Activated naive CD8-positive, alpha-beta T cell treated with anti-CD3 and anti-CD28 coated beads for 36 hours (primary cell): ENCODE results near the gene AP3S1. TPM values are rescaled to one million over a fixed set of nuclear protein-coding genes. Genes with fewer than 3 reads are reported as not detected.

ENCODE experiments used
- DNase-seq: peaks from one replicate; pipeline ENCODE4 v3.0.0; 2021
- H3K27ac Mint-ChIP-seq: one replicate; pipeline ENCODE4 v1.8.0; 2022; ENCODE audit warnings: mild to moderate bottlenecking, moderate library complexity, mixed read lengths
- H3K27me3 Mint-ChIP-seq: one replicate; pipeline ENCODE4 v1.8.0; 2022; ENCODE audit warnings: mild to moderate bottlenecking, mixed read lengths
- H3K36me3 Mint-ChIP-seq: one replicate; pipeline ENCODE4 v1.8.0; 2021; ENCODE audit warnings: mild to moderate bottlenecking, mixed read lengths
- H3K4me1 Mint-ChIP-seq: one replicate; pipeline ENCODE4 v1.8.0; 2021; ENCODE audit warnings: mixed read lengths
- H3K4me3 Mint-ChIP-seq: one replicate; pipeline ENCODE4 v1.8.0; 2022; ENCODE audit warnings: mild to moderate bottlenecking, moderate library complexity, mixed read lengths
- H3K9me3 Mint-ChIP-seq: one replicate; pipeline ENCODE4 v1.8.0; 2022; ENCODE audit warnings: mixed read lengths
- total RNA-seq, 2 experiments: library from RNA; stranded (reverse); gene quantifications; one replicate each; pipeline ENCODE4 v1.2.3, GENCODE V29; 2021

The AP3S1 gene
- total RNA-seq, 2 experiments from 2014 or later: 91.7 to 96.8 TPM

DNA sequence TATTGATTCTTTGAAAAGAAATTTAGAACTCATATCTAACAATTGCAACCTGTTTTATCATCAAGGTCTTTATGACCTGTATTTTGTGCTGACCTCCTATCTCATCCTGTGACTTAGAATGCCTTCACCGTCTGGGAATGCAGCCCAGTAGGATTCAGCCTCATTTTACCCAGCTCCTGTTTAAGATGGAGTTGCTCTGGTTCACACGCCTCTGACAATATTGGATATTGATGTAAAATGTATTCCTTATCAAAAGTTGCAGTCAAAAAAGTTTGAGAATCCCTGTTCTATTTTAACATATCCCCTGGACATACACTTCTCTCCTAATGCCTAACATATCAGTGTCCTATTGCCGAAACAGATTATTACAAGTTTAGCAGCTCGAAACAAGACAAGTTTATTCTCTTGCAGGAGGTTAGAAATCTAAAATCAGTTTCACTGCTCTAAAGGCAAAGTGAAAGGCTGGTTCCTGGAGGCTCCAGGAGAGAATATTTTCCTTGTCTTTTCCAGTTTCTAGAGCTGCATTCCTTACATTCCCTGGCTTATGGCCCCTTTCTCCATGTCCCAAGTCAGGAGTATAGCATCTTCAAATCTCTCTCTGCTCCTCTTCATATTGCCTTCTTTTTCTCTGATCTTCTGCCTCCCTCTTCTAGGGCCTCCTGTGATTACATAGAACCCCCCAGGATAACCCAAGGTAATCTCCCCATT is 89.0 kb downstream of the AP3S1 start:
- no peak overlapping the region for H3K4me3 Mint-ChIP-seq
- H3K9me3 Mint-ChIP-seq: no peaks in the 10 kb centered on the region
- DNase-seq: no peak
- no peaks in the 10 kb centered on the region for H3K27me3 Mint-ChIP-seq
- H3K36me3 Mint-ChIP-seq: no peaks in the 10 kb centered on the region
- H3K27ac Mint-ChIP-seq: no peak overlapping the region
- H3K4me1 Mint-ChIP-seq: no peaks in the 10 kb centered on the region

GRCh38 chr5:115932991-115933390 is 91.3 kb downstream of the AP3S1 start:
- H3K27me3 Mint-ChIP-seq: no peaks in the 10 kb centered on the region
- no peaks in the 10 kb centered on the region for H3K36me3 Mint-ChIP-seq
- H3K4me1 Mint-ChIP-seq: no peaks in the 10 kb centered on the region
- H3K4me3 Mint-ChIP-seq: no peak overlapping the region
- DNase-seq: no peak
- H3K27ac Mint-ChIP-seq: no peak overlapping the region
- no peaks in the 10 kb centered on the region for H3K9me3 Mint-ChIP-seq

DNA sequence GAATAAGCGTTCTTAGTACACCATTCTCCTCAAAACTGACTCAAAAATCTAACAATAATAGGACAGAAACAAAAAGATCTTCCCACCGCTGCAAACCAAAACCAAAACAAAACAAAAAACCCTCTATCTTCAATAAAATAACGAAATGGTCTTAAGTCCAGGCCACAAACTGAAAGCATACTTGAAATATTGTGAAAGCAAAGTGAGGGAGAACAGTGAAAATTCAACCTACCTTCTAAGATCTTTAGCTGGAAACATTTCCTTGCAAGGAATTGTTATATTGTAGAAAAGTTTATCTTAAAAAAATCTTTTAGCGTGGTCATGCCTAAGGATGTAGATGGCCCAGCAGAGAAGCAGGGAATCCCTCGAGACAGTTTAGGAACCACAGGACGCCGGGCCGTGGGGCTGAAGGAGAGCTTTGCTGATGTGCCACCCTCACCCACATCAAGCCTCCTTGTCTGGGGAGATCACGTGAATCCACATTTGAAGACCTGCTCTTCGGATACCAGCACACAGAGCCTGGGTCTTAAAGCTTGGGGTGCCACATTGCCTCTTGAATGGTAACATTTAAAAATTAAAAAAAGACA is 92.7 kb downstream of the AP3S1 start:
- H3K27me3 Mint-ChIP-seq: no peaks in the 10 kb centered on the region
- no peaks in the 10 kb centered on the region for H3K36me3 Mint-ChIP-seq
- no peaks in the 10 kb centered on the region for H3K4me1 Mint-ChIP-seq
- H3K4me3 Mint-ChIP-seq: no peak overlapping the region
- no peak for DNase-seq
- H3K27ac Mint-ChIP-seq: no peak overlapping the region
- no peaks in the 10 kb centered on the region for H3K9me3 Mint-ChIP-seq

DNA sequence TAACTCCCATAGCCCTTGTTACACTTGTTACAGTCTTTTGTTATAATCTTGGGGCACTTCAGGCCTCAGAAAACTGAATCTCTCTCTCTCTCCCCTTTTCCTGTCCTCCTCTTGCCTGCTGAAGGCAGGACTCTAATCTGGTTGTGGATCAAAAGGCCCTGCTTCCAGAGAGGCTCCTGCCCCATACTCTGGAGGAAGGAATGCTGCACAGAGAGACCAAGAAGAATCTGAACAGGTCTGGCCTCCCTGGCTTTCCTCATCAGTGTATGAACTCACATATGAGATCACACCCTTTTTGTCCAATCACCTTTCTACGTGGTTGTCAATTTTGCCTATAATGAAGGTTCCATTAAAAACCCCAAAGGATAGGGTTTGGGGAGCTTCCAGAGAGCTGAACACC is 94.3 kb downstream of the AP3S1 start:
- DNase-seq: no peak
- H3K9me3 Mint-ChIP-seq: no peaks in the 10 kb centered on the region
- H3K4me1 Mint-ChIP-seq: no peaks in the 10 kb centered on the region
- H3K4me3 Mint-ChIP-seq: no peak overlapping the region
- no peak overlapping the region for H3K27ac Mint-ChIP-seq
- H3K27me3 Mint-ChIP-seq: peaks cover 1% of the 10 kb centered on the region
- no peaks in the 10 kb centered on the region for H3K36me3 Mint-ChIP-seq

GRCh38 chr5:115939059-115939458 is 97.3 kb downstream of the AP3S1 start:
- no peak overlapping the region for H3K4me3 Mint-ChIP-seq
- H3K27me3 Mint-ChIP-seq: peaks cover 5% of the 10 kb centered on the region
- no peaks in the 10 kb centered on the region for H3K4me1 Mint-ChIP-seq
- no peaks in the 10 kb centered on the region for H3K36me3 Mint-ChIP-seq
- no peak for DNase-seq
- H3K27ac Mint-ChIP-seq: no peak overlapping the region
- H3K9me3 Mint-ChIP-seq: peaks cover 2% of the 10 kb centered on the region

DNA sequence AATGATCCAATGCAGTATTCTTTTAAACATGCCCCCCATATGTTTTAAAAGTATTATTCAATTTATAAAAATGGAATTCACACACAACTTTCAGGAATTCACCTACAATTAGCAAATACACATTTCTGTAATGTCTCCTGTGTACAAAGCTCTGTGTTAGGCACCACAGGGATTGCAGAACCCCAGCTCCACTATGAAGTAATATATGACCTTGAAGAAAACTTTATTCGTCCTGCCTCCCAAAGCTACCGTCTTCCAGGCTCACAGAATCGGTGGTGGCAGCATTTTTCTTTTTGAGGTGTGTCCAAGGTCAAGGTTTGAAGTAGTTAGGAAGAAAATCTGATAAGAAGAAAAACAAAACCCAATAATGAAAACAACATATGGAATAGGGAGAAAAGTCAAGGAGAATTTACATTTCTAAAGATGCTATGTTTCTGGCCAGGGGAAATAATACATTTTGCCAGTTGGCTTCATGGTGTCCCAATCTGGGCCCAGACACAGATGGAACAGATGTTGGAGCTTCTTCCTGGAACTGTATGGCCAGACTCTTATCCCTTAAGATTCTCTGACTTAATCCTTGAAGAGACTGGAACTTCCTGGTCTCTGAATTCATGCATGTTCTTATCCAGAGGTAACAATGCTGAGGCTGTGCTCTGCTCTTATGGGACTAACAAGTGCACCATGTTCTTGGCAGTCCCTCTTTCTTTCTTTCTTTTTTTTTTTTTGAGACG is 98.5 kb downstream of the AP3S1 start:
- Mint-ChIP-seq H3K27me3 (peaks cover 5% of the 10 kb centered on the region), H3K4me1 (no peaks in the 10 kb centered on the region), H3K27ac (no peak overlapping the region), H3K4me3 (no peak overlapping the region), H3K9me3 (peaks cover 2% of the 10 kb centered on the region), H3K36me3 (no peaks in the 10 kb centered on the region)
- no peak for DNase-seq

- Mint-ChIP-seq H3K36me3 (no peaks in the 10 kb centered on the region), H3K27me3 (peaks cover 5% of the 10 kb centered on the region), H3K27ac (no peak overlapping the region), H3K4me3 (no peak overlapping the region), H3K9me3 (peaks cover 2% of the 10 kb centered on the region), H3K4me1 (no peaks in the 10 kb centered on the region)
- DNase-seq: no peak
These were observed 99.4 kb downstream of the AP3S1 start for GRCh38 chr5:115941051-115941675.

DNA sequence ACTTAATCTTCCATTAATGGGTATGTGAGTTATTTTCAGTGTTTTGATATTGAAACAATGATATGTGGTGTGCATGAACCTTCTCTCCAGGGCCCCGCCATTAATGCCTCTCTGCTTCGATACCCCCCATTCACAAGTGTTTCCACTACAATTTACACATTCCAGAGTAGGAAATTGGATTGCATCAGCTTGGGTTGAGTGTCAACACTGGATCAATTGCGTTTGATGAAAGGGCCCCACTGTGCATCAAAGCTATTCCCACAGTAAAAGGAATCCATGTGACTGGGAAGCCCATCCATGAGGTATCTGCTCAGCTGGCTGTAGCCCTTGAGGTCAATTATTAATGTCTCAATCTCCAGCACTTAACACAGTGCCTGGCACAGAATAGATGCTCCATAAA is 102.8 kb downstream of the AP3S1 start:
- no peak overlapping the region for H3K27ac Mint-ChIP-seq
- H3K9me3 Mint-ChIP-seq: peaks cover 2% of the 10 kb centered on the region
- peaks cover 5% of the 10 kb centered on the region for H3K27me3 Mint-ChIP-seq
- H3K4me3 Mint-ChIP-seq: no peak overlapping the region
- no peaks in the 10 kb centered on the region for H3K4me1 Mint-ChIP-seq
- H3K36me3 Mint-ChIP-seq: no peaks in the 10 kb centered on the region
- DNase-seq: no peak

- H3K27ac Mint-ChIP-seq: no peak overlapping the region
- DNase-seq: no peak
- H3K27me3 Mint-ChIP-seq: peaks cover 3% of the 10 kb centered on the region
- peaks cover 2% of the 10 kb centered on the region for H3K9me3 Mint-ChIP-seq
- no peaks in the 10 kb centered on the region for H3K4me1 Mint-ChIP-seq
- no peaks in the 10 kb centered on the region for H3K36me3 Mint-ChIP-seq
- H3K4me3 Mint-ChIP-seq: no peak overlapping the region
These were observed 104.9 kb downstream of the AP3S1 start for GRCh38 chr5:115946655-115947054.

GRCh38 chr5:115947260-115947659 is 105.5 kb downstream of the AP3S1 start:
- Mint-ChIP-seq H3K27me3 (peaks cover 3% of the 10 kb centered on the region), H3K9me3 (peaks cover 1% of the 10 kb centered on the region), H3K4me3 (no peak overlapping the region)

DNA sequence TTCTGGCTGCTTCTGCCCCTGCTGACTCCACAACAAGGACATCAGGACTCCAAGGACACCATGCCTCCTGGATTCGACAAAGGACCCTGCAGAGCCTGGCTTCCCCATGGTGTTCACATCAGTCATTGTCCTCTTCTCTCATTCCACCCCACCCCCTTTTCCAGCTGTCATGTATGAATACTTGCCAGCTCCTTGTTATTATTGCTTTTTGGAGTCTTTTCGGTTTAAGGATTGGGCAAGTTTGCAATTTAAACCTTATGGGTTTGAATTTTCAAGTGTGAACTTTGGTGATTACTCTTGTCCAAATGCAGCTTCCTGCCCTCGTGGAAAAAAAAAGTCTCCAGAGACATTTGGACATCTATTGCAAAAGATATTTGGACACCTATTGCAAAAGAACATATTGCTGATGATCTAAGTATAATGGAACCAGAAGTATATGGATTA is 106.4 kb downstream of the AP3S1 start:
- Mint-ChIP-seq H3K27me3 (peaks cover 3% of the 10 kb centered on the region), H3K36me3 (no peaks in the 10 kb centered on the region), H3K27ac (no peak overlapping the region), H3K9me3 (no peaks in the 10 kb centered on the region), H3K4me3 (no peak overlapping the region), H3K4me1 (no peaks in the 10 kb centered on the region)
- no peak for DNase-seq

More at GRCh38 chr5:115947260-115947659, 105.5 kb downstream of the AP3S1 start:
- no peaks in the 10 kb centered on the region for H3K36me3 Mint-ChIP-seq
- no peak for DNase-seq
- no peaks in the 10 kb centered on the region for H3K4me1 Mint-ChIP-seq
- no peak overlapping the region for H3K27ac Mint-ChIP-seq

DNA sequence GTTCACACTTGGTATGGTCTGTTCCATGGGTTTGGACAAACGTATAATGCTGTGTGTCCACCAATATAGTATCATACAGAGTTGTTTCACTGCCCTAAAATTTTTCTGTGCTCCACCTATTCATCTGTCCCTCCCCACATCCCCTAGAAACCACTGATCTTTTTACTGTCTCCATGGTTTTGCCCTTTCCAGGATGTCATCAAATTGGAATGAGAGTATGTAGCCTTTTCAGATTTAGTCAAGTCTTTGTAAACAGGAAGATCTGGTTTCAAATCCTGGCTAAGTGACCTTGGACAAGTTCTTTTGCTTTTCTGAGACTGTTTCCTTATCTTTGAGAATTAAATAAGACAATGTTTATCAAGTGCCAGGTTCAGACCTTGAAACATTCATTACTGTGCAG is 107.4 kb downstream of the AP3S1 start:
- H3K9me3 Mint-ChIP-seq: no peaks in the 10 kb centered on the region
- peaks cover 11% of the 10 kb centered on the region for H3K27me3 Mint-ChIP-seq
- no peaks in the 10 kb centered on the region for H3K4me1 Mint-ChIP-seq
- no peak overlapping the region for H3K4me3 Mint-ChIP-seq
- H3K27ac Mint-ChIP-seq: no peak overlapping the region
- H3K36me3 Mint-ChIP-seq: no peaks in the 10 kb centered on the region
- no peak for DNase-seq

DNA sequence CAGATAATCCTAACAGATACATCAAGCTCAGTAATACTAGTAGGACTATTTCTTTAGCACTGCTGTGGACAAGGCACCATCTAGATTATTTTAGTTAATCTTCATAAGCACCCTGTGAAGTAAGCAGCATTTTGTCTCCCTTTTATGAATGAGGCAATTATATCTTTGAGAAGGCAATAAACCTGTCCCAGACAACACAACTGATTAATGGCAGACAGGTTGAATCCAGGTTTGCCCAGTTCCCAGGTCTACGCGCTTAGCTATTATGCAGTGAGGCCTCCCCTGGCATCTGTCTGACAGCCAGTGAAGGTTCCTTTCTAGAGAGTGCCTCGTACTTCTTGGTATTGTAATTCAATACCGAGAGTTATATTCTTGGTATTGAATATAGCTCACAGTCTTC is 110.9 kb downstream of the AP3S1 start:
- no peak overlapping the region for H3K27ac Mint-ChIP-seq
- no peaks in the 10 kb centered on the region for H3K9me3 Mint-ChIP-seq
- no peaks in the 10 kb centered on the region for H3K36me3 Mint-ChIP-seq
- peaks cover 11% of the 10 kb centered on the region for H3K27me3 Mint-ChIP-seq
- no peaks in the 10 kb centered on the region for H3K4me1 Mint-ChIP-seq
- no peak overlapping the region for H3K4me3 Mint-ChIP-seq
- no peak for DNase-seq

- peaks cover 11% of the 10 kb centered on the region for H3K27me3 Mint-ChIP-seq
- DNase-seq: no peak
- H3K4me1 Mint-ChIP-seq: no peaks in the 10 kb centered on the region
- no peak overlapping the region for H3K4me3 Mint-ChIP-seq
- H3K9me3 Mint-ChIP-seq: no peaks in the 10 kb centered on the region
- no peaks in the 10 kb centered on the region for H3K36me3 Mint-ChIP-seq
- no peak overlapping the region for H3K27ac Mint-ChIP-seq
These were observed 112.4 kb downstream of the AP3S1 start for GRCh38 chr5:115954144-115954543.

GRCh38 chr5:115956957-115957356 is 115.2 kb downstream of the AP3S1 start:
- Mint-ChIP-seq H3K27ac (no peak overlapping the region), H3K36me3 (peaks cover 2% of the 10 kb centered on the region), H3K9me3 (no peaks in the 10 kb centered on the region), H3K4me1 (peaks cover 9% of the 10 kb centered on the region), H3K27me3 (peaks cover 29% of the 10 kb centered on the region), H3K4me3 (no peak overlapping the region)
- no peak for DNase-seq
